Dedifferentiated amniotic fluid mesenchymal stem cell (primary cell): ENCODE data around the gene GIGYF1.
"Not testable (repeated sequence)": the region's sequence is repeated elsewhere in the genome, so short reads cannot be mapped to it uniquely, and the experiment has no call there.

Source experiments
- DNase-seq: peaks from one replicate; pipeline ENCODE4 v3.0.0-alpha.2; 2016; ENCODE audit errors: extremely low spot score

GIGYF1 gene

DNA sequence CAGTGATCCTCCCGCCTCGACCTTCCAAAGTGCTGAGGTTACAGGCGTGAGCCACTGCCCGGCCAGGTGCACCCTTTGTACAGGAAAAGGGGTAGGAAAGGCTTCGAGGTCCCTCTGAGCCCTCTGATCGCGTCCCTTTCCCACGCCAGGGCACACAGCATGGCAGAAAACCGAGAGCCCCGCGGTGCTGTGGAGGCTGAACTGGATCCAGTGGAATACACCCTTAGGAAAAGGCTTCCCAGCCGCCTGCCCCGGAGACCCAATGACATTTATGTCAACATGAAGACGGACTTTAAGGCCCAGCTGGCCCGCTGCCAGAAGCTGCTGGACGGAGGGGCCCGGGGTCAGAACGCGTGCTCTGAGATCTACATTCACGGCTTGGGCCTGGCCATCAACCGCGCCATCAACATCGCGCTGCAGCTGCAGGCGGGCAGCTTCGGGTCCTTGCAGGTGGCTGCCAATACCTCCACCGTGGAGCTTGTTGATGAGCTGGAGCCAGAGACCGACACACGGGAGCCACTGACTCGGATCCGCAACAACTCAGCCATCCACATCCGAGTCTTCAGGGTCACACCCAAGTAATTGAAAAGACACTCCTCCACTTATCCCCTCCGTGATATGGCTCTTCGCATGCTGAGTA, 12.7 kb upstream of the GIGYF1 start:
- DNase-seq, result no peak

DNA sequence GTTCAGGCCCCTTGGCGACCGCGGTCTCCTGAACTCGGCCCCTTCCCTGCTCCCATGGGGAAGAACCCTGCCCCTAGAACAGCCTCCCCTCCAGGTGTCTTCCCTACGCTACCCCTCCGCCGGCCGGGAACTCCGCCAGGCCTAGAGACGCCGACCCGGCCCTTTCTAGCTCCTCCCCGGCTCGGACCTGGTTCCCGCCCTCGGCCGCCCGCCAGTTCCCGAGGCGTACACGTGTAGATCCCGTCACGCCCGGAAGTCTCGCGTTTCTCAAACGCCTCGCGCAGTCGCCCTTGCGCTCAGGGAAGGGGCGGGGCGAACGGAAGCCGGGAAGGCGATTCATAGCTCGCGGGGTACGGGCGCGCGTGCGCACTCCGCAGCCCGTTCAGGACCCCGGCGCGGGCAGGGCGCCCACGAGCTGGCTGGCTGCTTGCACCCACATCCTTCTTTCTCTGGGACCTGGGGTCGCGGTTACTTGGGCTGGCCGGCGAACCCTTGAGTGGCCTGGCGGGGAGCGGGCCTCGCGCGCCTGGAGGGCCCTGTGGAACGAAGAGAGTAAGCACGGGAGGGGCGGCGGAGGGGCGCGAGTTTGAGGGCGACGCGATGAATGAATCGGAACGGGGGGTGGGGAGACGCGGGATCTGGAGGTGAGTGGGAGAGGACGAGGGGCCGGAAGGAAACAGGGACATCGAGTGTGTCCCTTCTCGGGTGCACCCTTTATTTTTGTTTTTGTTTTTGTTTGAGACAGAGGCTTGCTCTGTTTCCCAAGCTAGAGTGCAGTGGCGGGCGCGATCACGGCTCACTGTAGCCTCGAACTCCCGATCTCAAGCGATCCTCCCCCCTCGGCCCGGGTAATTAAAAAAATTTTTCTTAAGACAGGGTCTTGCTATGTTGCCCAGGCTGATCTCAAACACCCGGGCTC, 12.0 kb upstream of the GIGYF1 start, which contains the start of gene POP7:
TSS of gene POP7 (plus strand) at position 369 of the 919 bp plus-strand sequence. CDS start 710 bp downstream, outside the sequence.
- peak; percentile 97 for DNase-seq

DNA sequence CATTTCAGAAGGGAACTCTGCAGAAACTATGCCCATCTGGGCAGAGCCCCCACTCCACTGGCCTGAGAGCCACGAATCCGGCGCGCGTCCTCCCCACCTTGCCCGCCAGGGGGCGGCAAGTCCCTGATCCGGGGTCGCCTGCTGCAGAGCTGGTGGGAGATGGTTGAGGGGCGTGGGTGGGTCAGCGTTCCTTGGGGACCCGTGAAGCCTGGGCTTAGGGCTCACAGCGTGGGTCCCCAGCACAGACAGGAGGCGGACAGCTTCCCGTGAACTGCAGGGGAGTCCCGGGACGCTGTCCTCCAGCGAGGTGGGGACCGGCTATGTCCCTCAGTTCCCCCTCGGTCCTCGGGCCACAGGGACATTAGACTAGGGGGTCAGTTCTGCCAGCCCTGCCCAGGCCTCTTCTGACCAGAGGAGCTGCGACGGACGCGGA, 11.3 kb upstream of the GIGYF1 start:
- DNase-seq, result peak; percentile 53

DNA sequence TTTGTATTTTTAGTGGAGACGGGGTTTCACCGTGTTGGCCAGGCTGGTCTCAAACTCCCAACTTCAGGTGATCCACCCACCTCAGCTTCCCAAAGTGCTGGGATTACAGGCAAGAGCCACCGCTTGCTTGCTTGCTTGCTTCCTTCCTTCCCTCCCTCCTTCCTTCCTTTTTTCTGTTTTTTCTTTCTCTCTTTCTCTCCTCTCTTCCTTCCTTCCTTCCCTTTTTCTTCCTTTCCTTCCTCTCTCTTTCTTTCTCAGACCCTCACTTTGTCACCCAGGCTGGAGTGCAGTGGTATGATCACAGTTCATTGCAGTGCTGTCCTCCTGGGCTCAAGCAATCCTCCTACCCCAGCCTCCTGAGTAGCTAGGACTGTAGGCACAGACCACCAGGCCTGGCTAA, 7.0 kb upstream of the GIGYF1 start:
- DNase-seq, result not testable (repeated sequence)

DNA sequence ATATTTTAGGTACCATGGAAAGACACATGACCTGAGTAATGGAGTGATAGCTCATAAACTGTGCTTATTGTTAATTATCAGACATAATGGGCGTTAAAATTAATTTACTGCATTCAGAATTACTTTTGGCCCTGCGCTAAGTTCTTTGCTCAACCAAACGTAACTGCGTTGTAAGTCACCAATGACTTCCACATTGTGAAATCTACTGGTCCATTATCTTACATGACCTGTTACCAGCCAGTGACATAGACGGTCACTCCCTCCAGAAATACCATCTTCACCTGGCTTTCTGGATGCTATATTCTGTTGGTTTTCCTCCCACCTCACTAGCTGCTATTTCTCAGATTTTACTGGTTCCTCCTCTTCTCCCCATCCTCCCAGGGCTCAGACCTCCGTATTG, 5.0 kb upstream of the GIGYF1 start:
- DNase-seq, result no peak

DNA sequence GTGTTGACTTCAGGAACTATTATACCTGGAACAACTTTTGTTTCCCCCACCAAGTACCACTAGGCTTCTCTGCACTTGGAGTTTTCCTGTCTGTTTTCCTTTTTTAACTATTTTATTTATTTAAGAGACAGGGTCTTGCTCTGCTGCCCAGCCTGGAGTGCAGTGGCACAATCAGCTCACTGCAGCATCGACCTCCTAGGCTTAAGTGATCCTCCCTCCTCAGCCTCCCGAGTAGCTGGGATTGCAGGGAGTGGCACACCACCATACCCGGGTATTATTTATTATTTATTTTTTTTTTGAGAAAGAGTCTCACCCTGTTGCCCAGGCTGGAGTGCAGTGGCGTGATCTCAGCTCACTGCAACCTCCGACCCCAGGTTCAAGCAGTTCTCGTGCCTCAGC, 2.1 kb upstream of the GIGYF1 start:
- DNase-seq, result no peak

DNA sequence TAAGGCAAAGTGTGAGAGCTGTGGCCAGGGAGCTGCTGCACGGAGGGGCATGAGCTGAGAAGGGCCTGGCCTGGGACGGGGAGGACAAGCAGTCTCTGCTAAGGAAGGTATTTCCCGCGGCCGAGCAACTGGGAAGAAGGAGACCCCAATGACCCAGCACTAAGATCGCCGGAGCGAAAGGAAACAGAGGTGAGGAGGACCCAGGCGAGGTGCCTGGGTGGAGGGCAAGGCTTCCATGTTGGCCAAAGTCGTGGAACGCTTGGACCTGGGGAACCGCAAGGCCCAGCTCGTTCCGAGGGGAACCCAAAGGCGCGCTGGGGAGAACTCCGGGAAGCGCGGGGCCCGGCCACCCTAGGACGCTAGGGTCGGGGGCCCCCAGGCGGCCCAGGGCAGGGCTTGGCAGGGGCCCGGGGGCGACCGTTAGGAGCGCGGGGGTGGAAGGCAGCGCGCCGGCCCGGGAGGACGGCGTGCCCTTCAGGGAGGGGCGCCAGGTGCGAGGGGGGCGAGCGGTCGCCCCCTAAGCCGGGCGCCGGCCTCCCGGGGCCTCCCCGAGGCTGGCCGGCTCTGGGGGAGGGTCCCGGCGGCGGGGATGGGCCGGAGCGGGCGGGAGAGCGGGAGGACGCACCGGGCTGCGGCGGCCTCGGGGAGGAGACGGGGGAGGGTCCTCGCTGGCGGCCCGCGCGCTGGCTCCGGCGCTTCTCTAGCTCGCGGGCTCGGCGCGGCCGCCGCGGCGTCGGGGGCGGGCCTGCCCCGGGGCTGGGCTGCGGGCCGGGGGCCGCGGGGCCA, 545 bp downstream of the GIGYF1 start:
- no peak for DNase-seq

DNA sequence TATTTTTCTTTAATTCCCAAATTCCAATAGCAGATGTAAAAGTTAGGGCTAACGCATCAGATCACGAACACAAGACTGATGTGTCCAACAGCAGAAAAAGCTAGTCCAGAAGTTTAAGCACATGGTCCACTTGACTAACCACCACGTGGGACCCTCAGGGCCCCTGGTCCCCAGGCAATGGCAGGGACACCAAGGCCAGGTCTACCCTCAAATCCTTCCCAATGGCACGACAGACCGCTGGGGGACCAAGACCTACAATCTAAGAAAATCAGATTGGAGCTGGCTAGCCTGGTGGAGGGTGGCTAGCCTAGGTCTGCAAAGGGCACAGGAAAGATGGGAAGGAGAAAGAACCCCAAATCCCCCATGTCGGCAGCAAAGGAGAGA, 1.5 kb downstream of the GIGYF1 start:
- no peak for DNase-seq

DNA sequence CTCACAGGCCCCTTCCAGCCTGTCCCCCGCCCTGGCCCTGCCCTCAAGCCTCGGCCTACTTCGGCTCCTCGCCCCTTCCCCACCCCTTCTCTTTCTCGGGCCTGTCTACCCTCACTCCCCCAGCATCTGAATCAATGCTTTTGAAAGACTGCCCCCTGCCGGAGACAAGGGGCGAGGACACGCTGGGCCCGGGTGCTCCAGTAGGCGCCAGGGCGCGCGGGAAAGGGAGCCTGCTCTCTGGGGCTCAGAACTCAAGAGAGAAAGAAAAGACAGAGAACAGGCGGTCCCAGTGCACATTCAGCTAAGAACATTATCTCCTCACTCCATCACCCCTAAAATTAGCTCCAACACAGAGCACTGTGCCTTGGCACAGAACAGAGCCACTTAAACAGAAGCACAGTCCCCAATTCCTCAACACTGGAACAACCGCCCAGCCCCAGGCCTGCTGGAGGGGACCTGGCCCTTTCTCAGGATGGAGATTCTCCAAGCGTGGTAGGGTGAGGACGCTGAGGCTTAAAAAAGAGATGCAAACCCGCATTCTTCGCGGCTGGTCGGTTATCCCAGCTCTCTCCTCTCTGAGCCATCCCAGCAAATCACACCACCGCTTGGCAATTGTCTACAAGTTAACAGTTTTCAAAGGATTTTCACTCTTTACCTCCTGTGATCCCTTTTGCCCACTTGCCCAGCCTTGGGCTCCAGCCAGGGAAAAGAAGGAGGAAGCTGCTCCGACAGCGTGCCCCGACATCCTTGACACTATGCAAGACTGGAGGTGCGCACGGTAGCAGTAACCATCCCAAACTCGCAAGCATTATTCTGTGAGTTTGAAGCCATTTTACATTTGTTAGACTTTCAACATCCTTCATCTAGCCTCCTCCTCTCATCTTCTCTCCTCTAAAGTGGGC, 2.1 kb downstream of the GIGYF1 start:
- peak; percentile 57 for DNase-seq

DNA sequence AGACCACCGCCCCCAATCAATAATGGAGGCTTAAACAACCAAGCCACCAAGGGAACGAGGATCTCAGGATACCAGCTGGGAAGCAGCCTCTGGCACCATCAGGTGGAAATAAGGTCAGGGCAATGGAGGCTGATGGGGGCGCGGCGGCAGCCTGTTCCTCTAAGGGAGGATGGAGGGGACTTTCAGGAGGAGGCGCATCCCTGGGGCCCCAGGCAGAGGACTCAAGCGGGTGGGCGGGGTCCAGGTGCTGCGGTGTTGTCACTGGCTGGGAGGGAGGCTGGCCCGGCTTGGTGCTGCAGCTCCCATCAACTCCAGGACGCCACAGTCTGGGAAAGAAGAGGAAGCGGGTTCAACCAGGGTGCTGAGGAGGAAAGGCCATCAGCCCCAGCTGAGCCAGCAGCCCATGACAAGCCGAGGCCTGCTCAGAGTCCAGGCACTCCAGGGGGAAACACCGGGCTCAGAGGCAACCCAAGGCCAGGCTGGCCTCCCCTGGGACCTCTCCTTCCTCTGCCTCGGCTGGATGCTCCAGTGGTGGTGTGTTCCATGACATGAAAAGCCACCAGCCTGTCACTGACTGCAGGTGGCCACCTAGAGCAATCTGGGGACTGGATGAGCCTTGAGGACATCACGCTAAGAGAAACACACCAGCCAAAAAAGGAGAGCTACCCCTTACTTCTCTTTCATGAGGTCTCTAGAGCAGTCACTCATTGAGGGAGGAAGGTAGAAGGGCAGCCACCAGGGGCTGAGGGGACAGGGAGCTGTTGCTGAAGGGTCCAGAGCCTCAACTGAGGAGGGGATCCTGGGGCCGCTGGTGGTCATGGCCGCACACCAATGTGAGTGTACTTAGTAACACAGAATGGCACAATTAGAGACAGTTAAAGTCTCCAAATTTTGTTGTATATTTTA, 4.6 kb downstream of the GIGYF1 start:
- DNase-seq, result no peak

DNA sequence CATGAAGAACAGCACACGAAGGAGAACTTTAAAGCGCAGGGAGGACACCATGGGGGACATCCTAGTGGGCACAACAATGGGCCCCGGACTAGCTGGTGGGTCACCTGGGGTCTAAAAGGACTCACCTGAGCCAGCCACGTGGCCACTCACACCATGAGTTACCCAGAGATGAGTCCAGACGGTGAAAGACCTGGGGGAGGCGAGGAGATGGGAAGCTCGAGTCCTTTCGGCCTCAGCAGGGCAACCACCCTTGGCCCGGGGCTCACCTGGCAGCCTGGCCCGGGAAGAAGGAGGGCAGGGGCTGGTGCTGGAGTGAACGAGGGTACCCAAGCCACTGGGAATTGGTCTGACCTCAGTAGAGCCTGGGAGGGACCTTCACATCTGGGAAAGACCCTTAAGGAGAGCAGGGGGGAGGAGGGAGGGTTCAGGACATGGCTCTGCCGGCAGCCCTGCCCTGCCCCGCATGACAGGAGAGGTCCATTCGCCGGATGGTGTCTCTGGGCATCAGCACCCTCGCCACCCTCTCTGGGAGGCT, 5.7 kb downstream of the GIGYF1 start:
- DNase-seq, result no peak

DNA sequence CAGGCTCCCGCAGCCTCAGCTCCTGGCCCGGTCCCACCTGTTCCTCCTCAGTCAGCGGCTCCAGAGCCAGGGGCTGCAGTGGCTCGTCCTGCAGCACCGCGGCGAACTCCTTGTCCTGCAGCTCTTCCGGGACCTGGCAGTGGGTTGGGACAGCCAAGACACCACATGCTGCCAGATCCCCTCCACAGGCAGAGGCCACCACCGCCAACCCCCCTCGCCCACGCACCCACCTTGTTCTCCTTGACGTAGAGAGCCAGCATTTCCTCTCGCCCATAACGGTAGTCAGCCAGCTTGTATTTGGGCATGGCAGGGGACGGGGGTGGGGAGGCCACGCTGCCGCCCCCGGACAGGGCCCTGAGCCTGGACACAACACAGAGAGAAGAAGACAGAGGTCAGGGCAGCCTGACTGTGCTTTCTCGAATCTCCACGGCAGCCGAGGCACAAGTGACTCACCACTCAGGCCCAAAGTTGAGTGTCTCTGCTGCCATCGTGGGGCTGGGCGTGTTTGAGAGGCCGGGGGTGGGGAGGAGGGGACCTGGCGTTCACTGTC, 6.2 kb downstream of the GIGYF1 start:
- no peak for DNase-seq

DNA sequence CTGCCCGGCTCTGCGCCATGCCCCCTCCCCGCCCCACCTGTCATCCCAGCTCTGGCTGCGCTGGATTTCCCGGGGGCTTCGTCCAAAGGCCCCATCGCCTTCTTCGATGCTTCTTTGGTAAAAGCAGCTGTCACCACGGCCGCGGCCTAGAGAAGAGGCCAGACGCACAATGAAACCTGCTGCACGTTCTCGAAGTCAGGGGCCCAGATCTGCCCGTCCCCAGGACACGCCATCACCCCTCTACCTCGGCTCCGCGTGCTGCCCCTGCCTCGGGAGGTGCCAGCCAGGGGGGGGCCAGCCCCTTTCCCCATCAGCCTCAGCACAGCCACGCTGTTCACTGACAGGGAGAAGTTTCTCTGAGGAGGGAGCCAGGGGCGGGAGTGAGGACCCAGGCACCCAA, 6.8 kb downstream of the GIGYF1 start:
- no peak for DNase-seq

DNA sequence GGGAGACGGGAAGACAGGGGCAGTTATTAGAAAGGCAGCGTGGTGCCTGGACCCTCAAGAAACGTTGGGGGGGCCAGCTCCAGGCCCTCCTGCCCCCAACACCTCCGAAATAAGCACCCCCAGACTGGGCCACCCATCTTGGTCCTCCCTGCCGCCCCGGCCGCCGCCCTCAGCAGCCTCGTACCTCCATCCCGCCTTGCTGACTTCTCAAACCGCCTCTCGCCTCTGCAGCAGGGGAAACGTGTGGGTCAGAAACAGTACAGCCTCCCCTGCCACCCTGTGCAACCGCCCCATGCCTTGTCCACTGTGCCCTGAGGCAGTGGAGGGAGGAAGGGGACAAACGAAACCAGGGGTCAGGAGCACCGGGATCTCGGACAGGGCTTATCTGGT, 7.2 kb downstream of the GIGYF1 start:
- DNase-seq, result no peak

DNA sequence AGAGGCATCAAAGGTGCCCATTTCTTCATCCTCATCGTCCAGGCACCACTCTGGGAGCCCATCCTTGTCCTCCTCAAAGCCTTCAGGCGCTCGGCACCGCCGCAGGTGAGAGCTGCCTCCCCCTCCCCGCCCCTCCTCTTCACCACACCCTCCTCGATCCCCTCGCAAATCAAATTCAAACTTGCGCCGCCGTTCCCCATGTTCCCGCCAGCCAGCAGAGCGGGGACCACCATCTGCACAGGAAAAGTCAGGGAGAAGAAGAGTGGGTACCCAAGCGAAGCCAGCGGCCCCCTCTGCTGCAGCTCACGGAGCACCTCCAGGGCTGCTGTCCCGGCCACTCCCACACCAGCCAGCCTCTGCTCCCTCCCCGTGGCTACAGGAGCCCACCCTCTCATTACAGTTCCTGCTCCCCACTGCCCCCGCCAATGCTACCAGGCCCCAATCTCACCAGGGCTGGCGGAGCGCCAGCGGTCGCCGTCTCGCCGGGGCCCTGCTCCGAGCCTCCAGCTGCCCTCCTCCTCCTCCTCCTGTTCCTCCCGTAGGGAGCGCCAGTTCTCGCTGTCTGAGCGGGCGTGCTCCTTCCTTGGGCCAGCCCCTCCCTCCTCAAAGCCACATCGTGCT, 7.7 kb downstream of the GIGYF1 start:
- DNase-seq, result no peak

DNA sequence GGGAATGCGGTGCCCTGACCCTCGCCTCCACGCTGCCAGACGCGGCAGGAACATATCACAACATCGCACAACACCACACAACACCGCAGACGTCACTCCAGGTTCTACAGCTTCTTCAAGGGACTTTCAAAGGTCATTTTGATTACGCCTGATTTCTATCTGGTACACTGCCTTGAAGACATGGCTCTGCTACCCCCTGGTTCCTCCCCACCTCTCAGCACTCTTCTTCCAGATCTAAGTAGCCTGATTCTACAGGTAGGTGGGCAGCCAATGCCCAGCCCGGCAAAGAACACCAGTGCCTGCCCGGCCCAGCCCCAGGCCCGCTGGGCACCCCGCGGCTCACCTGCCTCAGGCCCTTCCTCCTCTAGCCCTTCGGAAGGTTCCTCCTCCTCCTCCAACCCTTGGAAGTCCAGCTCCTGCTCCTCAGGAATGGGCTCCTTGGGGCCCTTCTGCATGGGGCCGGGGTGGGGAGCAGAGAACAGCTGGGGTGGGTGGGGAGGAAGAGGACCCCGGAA, 8.4 kb downstream of the GIGYF1 start:
- no peak for DNase-seq

DNA sequence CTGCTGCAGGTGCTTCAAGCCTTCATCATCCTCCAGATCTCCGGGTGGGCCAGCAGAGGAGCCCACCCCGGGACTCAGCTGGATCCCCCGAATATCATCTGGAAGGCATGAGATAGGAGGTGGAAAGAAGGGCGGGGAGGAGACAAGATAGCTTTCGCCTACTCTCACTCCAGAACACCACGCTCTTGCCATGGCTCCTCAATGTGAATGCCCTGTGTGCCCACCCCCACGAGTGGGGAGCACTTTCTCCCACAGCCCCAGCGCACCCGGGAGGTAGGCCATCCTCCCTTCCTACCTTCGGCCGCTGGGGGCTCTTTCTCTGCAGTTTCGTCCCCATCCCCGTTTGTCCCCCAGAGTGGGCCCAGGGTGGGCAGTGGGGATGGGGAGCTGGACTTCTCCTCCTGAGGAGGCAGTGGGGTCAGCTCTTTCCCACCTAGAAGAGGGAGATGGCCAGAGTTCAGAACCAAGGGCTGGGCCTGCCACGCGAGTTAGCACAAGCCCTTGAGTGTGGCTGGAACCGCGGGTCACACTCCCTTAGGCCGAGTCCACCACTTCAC, 8.9 kb downstream of the GIGYF1 start:
- no peak for DNase-seq

DNA sequence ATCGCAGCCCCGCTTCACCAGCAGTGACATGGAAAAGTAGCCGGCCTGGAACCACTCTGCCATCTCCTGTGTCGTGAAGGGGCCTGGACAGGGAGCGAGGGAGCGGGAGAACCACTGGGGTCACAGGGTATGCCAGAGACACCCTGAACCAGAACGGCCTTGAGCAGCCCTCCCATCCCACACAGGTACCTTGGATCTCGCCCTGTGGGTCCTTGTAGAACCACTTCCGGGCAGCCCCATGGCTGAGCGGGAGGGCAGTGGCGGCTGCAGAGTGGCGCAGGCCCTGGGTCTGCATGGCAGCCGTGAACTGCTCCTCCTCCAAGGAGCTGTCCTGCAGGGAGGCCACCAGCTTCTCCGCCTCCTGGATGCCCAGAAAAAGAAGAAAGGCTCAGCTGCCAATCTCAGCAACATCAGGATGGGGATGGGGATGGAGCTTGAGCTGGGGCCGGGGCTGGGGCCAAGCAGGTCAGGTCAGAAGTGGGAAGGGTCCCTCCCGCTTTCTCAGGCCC, 9.5 kb downstream of the GIGYF1 start:
- no peak for DNase-seq
